ENCODE measurements around the gene PPP2R3B. TPM values are rescaled to one million over a fixed set of nuclear protein-coding genes. Genes with fewer than 3 reads are reported as not detected.

The PPP2R3B gene
- total and polyA plus RNA-seq, 2 of the 13 experiments (the other 11 are each of a cell fraction or from before 2014, with no cell fraction given): 17.0 to 21.4 TPM

DNA sequence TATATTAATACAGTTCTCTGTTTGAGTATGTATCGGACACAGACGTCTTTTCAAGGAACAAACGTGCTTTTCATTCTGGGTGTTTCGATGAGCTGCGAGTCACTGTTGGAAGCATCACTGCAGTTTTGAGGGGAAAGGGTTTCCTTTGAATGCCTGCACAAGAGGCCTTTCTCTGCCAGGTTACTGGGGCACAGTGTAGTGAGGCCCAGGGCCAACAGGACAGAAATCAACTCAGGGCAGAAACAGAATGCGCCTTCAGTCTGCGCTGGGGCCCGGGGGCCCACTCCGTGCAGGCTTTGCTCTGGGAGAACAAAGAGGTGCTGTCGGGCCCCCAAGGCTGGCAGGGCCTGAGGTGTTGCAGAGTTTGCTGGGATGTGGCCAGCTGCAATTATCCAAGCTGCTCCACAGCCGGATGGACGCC lies 2.3 kb upstream of the PPP2R3B start:
- Histone ChIP-seq H3K9ac (ENCODE audit: insufficient read depth, low read depth, low read length) (peak overlapping the region; percentile 36), H3K4me1 (ENCODE audit: insufficient read depth, low read length) (peaks cover 21% of the 10 kb centered on the region), H3K79me2 (ENCODE audit: insufficient read depth, low read length) (no peaks in the 10 kb centered on the region), H4K20me1 (ENCODE audit: insufficient read depth, low read length) (no peaks in the 10 kb centered on the region), H3K4me3 (replicated peaks in 1 of 3; ENCODE audit: insufficient read depth in 1 of 3, low read depth in 2 of 3, low read length in 3 of 3) (peak overlapping the region in 1 of 3 experiments; percentile 53; a peak in 2 of 6 replicates), H3K36me3 (replicated peaks in 1 of 2; ENCODE audit: control insufficient read depth in 1 of 2, insufficient read depth in 2 of 2, low read length in 2 of 2) (no peaks in the 10 kb centered on the region), H3K27me3 (ENCODE audit: control insufficient read depth in 1 of 2, insufficient read depth in 2 of 2, low read length in 2 of 2) (no peaks in the 10 kb centered on the region), H3K27ac (ENCODE audit: extremely low read length, insufficient read depth, low read length) (peak overlapping the region; percentile 55), H3K4me2 (ENCODE audit: low read depth, low read length) (peak overlapping the region; percentile 68), H3K9me3 (ENCODE audit: low read length) (no peaks in the 10 kb centered on the region), H2AFZ (ENCODE audit: low read length) (peak overlapping the region; percentile 31)
- POLR2A ChIA-PET: no interaction called here
- in situ Hi-C loops (cut with HindIII; ENCODE audit: extremely low pct_ligation_motif_present, low pct_unique_long_range_greater_than_20kb) (no loop called here), intact Hi-C loops (cut with micrococcal nuclease; ENCODE audit: unreplicated experiment) (no loop called here)
- CTCF ChIA-PET (ENCODE audit: low intra/inter-chr PET ratio, low total read pairs): no interaction called here
- peak; percentile 62 for ATAC-seq
- DNase-seq (ENCODE audit: low spot score): peak; percentile 55
- TSS peak; percentile 34 for BruUV-seq (replicated peaks)
- WGBS (ENCODE audit: low lambda C conversion rate): 32% methylated on average over 9 of the region's 12 CpGs
- FAIRE-seq: no peak
- TF ChIP-seq GATAD2A (CRISPR knock-in tag; IDR thresholded peaks at IDR 0.05): 0 out of 2 replicates have a peak, but pooled peaks have one; percentile 10
- TF ChIP-seq U2AF2 (IDR thresholded peaks at IDR 0.05; ENCODE audit: low read depth, low read length): no peak
- TF ChIP-seq, protein P1, sequence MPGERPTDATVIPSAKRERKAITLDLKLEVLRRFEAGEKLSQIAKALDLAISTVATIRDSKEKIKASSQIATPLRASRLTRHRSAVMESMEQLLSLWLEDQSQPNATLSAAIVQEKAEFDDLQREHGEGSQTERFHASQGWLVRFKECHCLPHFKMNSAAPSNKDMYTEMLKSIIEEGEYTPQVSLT (CRISPR knock-in tag; IDR thresholded peaks at IDR 0.05; ENCODE audit: borderline replicate concordance, low read depth): no peak
- TF ChIP-seq ZNF292 (CRISPR knock-in tag; IDR thresholded peaks at IDR 0.05; ENCODE audit: borderline replicate concordance, low read depth): 0 out of 2 replicates have a peak, but pooled peaks have one; percentile 16
- no peak for TF ChIP-seq SIX1 (CRISPR knock-in tag; IDR thresholded peaks at IDR 0.05; ENCODE audit: borderline replicate concordance)
- peak; percentile 22; the same call in 1 of the 2 replicates for TF ChIP-seq DR1 (CRISPR knock-in tag; IDR thresholded peaks at IDR 0.05)
- no peak for TF ChIP-seq MATR3 (CRISPR knock-in tag; IDR thresholded peaks at IDR 0.05)
- TF ChIP-seq, protein P2, sequence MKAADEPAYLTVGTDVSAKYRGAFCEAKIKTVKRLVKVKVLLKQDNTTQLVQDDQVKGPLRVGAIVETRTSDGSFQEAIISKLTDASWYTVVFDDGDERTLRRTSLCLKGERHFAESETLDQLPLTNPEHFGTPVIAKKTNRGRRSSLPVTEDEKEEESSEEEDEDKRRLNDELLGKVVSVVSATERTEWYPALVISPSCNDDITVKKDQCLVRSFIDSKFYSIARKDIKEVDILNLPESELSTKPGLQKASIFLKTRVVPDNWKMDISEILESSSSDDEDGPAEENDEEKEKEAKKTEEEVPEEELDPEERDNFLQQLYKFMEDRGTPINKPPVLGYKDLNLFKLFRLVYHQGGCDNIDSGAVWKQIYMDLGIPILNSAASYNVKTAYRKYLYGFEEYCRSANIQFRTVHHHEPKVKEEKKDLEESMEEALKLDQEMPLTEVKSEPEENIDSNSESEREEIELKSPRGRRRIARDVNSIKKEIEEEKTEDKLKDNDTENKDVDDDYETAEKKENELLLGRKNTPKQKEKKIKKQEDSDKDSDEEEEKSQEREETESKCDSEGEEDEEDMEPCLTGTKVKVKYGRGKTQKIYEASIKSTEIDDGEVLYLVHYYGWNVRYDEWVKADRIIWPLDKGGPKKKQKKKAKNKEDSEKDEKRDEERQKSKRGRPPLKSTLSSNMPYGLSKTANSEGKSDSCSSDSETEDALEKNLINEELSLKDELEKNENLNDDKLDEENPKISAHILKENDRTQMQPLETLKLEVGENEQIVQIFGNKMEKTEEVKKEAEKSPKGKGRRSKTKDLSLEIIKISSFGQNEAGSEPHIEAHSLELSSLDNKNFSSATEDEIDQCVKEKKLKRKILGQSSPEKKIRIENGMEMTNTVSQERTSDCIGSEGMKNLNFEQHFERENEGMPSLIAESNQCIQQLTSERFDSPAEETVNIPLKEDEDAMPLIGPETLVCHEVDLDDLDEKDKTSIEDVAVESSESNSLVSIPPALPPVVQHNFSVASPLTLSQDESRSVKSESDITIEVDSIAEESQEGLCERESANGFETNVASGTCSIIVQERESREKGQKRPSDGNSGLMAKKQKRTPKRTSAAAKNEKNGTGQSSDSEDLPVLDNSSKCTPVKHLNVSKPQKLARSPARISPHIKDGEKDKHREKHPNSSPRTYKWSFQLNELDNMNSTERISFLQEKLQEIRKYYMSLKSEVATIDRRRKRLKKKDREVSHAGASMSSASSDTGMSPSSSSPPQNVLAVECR (CRISPR knock-in tag; IDR thresholded peaks at IDR 0.05; ENCODE audit: borderline replicate concordance): 0 out of 2 replicates have a peak, but pooled peaks have one; percentile 19
- no peak for TF ChIP-seq AHR (CRISPR knock-in tag; IDR thresholded peaks at IDR 0.05)
- TF ChIP-seq ZNF232 (CRISPR knock-in tag; IDR thresholded peaks at IDR 0.05; ENCODE audit: borderline replicate concordance): no peak
- TF ChIP-seq E2F5 (CRISPR knock-in tag; conservative IDR thresholded peaks at IDR 0.05): no peak
- TF ChIP-seq ZNF558 (CRISPR knock-in tag; IDR thresholded peaks at IDR 0.05; ENCODE audit: borderline replicate concordance): no peak
- TF ChIP-seq, protein P3, sequence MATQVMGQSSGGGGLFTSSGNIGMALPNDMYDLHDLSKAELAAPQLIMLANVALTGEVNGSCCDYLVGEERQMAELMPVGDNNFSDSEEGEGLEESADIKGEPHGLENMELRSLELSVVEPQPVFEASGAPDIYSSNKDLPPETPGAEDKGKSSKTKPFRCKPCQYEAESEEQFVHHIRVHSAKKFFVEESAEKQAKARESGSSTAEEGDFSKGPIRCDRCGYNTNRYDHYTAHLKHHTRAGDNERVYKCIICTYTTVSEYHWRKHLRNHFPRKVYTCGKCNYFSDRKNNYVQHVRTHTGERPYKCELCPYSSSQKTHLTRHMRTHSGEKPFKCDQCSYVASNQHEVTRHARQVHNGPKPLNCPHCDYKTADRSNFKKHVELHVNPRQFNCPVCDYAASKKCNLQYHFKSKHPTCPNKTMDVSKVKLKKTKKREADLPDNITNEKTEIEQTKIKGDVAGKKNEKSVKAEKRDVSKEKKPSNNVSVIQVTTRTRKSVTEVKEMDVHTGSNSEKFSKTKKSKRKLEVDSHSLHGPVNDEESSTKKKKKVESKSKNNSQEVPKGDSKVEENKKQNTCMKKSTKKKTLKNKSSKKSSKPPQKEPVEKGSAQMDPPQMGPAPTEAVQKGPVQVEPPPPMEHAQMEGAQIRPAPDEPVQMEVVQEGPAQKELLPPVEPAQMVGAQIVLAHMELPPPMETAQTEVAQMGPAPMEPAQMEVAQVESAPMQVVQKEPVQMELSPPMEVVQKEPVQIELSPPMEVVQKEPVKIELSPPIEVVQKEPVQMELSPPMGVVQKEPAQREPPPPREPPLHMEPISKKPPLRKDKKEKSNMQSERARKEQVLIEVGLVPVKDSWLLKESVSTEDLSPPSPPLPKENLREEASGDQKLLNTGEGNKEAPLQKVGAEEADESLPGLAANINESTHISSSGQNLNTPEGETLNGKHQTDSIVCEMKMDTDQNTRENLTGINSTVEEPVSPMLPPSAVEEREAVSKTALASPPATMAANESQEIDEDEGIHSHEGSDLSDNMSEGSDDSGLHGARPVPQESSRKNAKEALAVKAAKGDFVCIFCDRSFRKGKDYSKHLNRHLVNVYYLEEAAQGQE (IDR thresholded peaks at IDR 0.05; ENCODE audit: borderline replicate concordance in 1 of 2, low read depth in 1 of 2, low read length in 2 of 2): no peak

Measured in HepG2 (cell line).